HEK293 (cell line): ENCODE results near the gene PRKCD.

Experiments used
- CTCF ChIA-PET: fragments of 350-600 bp; formaldehyde crosslinking; extraction: SDS; loops from one replicate; lab custom pipeline; 2021; ENCODE audit warnings: antibody characterized with exemption; lab: Yijun Ruan, JAX
- POLR2A ChIA-PET: fragments of 300-600 bp; formaldehyde crosslinking; extraction: SDS; loops from one replicate; lab custom pipeline; 2020; ENCODE audit warnings: antibody characterized with exemption, inconsistent platforms; lab: Yijun Ruan, JAX
- H3K27ac ChIP-seq: fragments of 200-500 bp; sonication (Bioruptor generic); 2 replicates; pipeline ENCODE4 v1.5.1; 2014; ENCODE audit warnings: low read depth, low read length, control low read depth, inconsistent platforms; ENCODE audit errors: extremely low read depth
- H3K36me3 ChIP-seq, 2 experiments: fragments of 200-500 bp in 1 of 2; sonication (Bioruptor generic) in 1 of 2; 1 replicate in 1 of 2; 2 replicates in 1 of 2; pipeline ENCODE4 v1.5.1; 2014 to 2017; ENCODE audit warnings: inconsistent platforms in 2 of 2, low read length in 2 of 2; ENCODE audit not compliant: control insufficient read depth in 2 of 2, insufficient read depth in 1 of 2
- H3K4me1 ChIP-seq: fragments of 200-500 bp; sonication (Bioruptor generic); 2 replicates; pipeline ENCODE4 v1.5.1; 2014; ENCODE audit warnings: mild to moderate bottlenecking, low read length, inconsistent platforms; ENCODE audit not compliant: control insufficient read depth, insufficient read depth
- H3K4me3 ChIP-seq: 2 replicates; pipeline ENCODE4 v1.5.1; 2011; ENCODE audit warnings: low read depth, mild to moderate bottlenecking, control low read depth, low read length, moderate library complexity
- H3K9me3 ChIP-seq: fragments of 200-500 bp; sonication (Bioruptor generic); 2 replicates; pipeline ENCODE4 v1.5.1; 2014; ENCODE audit warnings: low read depth, low read length, inconsistent platforms; ENCODE audit not compliant: control insufficient read depth, insufficient read depth
- AEBP2 ChIP-seq: fragments of 450-650 bp; formaldehyde crosslinking; IDR thresholded peaks from 2 replicates; pipeline ENCODE4 v1.5.1; 2016; ENCODE audit warnings: missing biosample characterization, missing genetic modification characterization, borderline replicate concordance
- GLIS1 ChIP-seq: fragments of 450-650 bp; formaldehyde crosslinking; IDR thresholded peaks from 2 replicates; pipeline ENCODE4 v1.5.1; 2016; ENCODE audit warnings: missing biosample characterization, missing genetic modification characterization
- GLIS2 ChIP-seq: fragments of 450-650 bp; formaldehyde crosslinking; IDR thresholded peaks from 2 replicates; pipeline ENCODE4 v1.5.1; 2016; ENCODE audit warnings: missing biosample characterization, missing genetic modification characterization
- HIC1 ChIP-seq: fragments of 450-650 bp; formaldehyde crosslinking; IDR thresholded peaks from 2 replicates; pipeline ENCODE4 v1.5.1; 2016; ENCODE audit warnings: missing biosample characterization, missing genetic modification characterization
- INSM2 ChIP-seq: fragments of 450-650 bp; formaldehyde crosslinking; IDR thresholded peaks from 2 replicates; pipeline ENCODE4 v1.5.1; 2016; ENCODE audit warnings: missing biosample characterization, missing genetic modification characterization
- PBX3 ChIP-seq: sonication (generic); formaldehyde crosslinking; IDR thresholded peaks from 2 replicates; pipeline ENCODE4 v1.8.1; 2022; ENCODE audit warnings: mild to moderate bottlenecking, moderate library complexity, missing genetic modification reagents
- TRIM28 ChIP-seq: IDR thresholded peaks from 2 replicates; pipeline ENCODE4 v1.6.1; 2011; ENCODE audit warnings: low read length, control low read depth, borderline replicate concordance
- YY2 ChIP-seq: fragments of 450-650 bp; formaldehyde crosslinking; IDR thresholded peaks from 2 replicates; pipeline ENCODE4 v1.5.1; 2016; ENCODE audit warnings: missing biosample characterization, missing genetic modification characterization
- ZBTB20 ChIP-seq: fragments of 450-650 bp; formaldehyde crosslinking; IDR thresholded peaks from 2 replicates; pipeline ENCODE4 v1.5.1; 2016; ENCODE audit warnings: missing biosample characterization, missing genetic modification characterization
- ZNF10 ChIP-seq: fragments of 450-650 bp; formaldehyde crosslinking; IDR thresholded peaks from 2 replicates; pipeline ENCODE4 v1.5.1; 2017; ENCODE audit warnings: missing biosample characterization, missing genetic modification characterization
- ZNF112 ChIP-seq: fragments of 450-650 bp; formaldehyde crosslinking; IDR thresholded peaks from 2 replicates; pipeline ENCODE4 v1.5.0; 2017; ENCODE audit warnings: missing biosample characterization, missing genetic modification characterization
- ZNF140 ChIP-seq: fragments of 450-650 bp; formaldehyde crosslinking; IDR thresholded peaks from 2 replicates; pipeline ENCODE4 v1.5.1; 2016; ENCODE audit warnings: missing biosample characterization, missing genetic modification characterization
- ZNF223 ChIP-seq: fragments of 450-650 bp; formaldehyde crosslinking; IDR thresholded peaks from 2 replicates; pipeline ENCODE4 v1.5.1; 2016; ENCODE audit warnings: missing biosample characterization, missing genetic modification characterization
- ZNF266 ChIP-seq: fragments of 450-650 bp; formaldehyde crosslinking; IDR thresholded peaks from 2 replicates; pipeline ENCODE4 v1.5.1; 2016; ENCODE audit warnings: missing biosample characterization, missing genetic modification characterization, low read depth
- ZNF280D ChIP-seq: fragments of 450-650 bp; formaldehyde crosslinking; IDR thresholded peaks from 2 replicates; pipeline ENCODE4 v1.5.1; 2016; ENCODE audit warnings: missing biosample characterization, missing genetic modification characterization
- ZNF311 ChIP-seq: fragments of 450-650 bp; formaldehyde crosslinking; IDR thresholded peaks from 2 replicates; pipeline ENCODE4 v1.5.1; 2017; ENCODE audit warnings: missing biosample characterization, missing genetic modification characterization, borderline replicate concordance
- ZNF391 ChIP-seq: fragments of 450-650 bp; formaldehyde crosslinking; IDR thresholded peaks from 2 replicates; pipeline ENCODE4 v1.5.1; 2016; ENCODE audit warnings: low read depth, missing biosample characterization, missing genetic modification characterization, borderline replicate concordance
- ZNF510 ChIP-seq: fragments of 450-650 bp; formaldehyde crosslinking; IDR thresholded peaks from 2 replicates; pipeline ENCODE4 v1.5.1; 2018; ENCODE audit warnings: mild to moderate bottlenecking, missing genetic modification characterization, missing biosample characterization; ENCODE audit not compliant: insufficient replicate concordance
- ZNF544 ChIP-seq: fragments of 450-650 bp; formaldehyde crosslinking; IDR thresholded peaks from 2 replicates; pipeline ENCODE4 v1.5.0; 2017; ENCODE audit warnings: missing biosample characterization, missing genetic modification characterization
- ZNF776 ChIP-seq: fragments of 450-650 bp; formaldehyde crosslinking; IDR thresholded peaks from 2 replicates; pipeline ENCODE4 v1.5.0; 2017; ENCODE audit warnings: missing biosample characterization, missing genetic modification characterization, borderline replicate concordance
- ZNF785 ChIP-seq: fragments of 450-650 bp; formaldehyde crosslinking; IDR thresholded peaks from 2 replicates; pipeline ENCODE4 v1.5.1; 2016; ENCODE audit warnings: missing biosample characterization, missing genetic modification characterization
- ZNF791 ChIP-seq: fragments of 450-650 bp; formaldehyde crosslinking; IDR thresholded peaks from 2 replicates; pipeline ENCODE4 v1.5.1; 2016; ENCODE audit warnings: missing biosample characterization, missing genetic modification characterization
- ZSCAN4 ChIP-seq: fragments of 450-650 bp; formaldehyde crosslinking; IDR thresholded peaks from 2 replicates; pipeline ENCODE4 v1.5.1; 2017; ENCODE audit warnings: missing biosample characterization, missing genetic modification characterization
- TF ChIP-seq, protein P1 (sequence below): fragments of 450-650 bp; formaldehyde crosslinking; IDR thresholded peaks from 2 replicates; pipeline ENCODE4 v1.5.1; 2016; ENCODE audit warnings: missing biosample characterization, missing genetic modification characterization

Gene PRKCD

GRCh38 chr3:53183514-53183913, 22.5 kb downstream of the PRKCD start:
- POLR2A ChIA-PET = no interaction called here
- CTCF ChIA-PET = no interaction called here
- Histone ChIP-seq H3K27ac (no peak overlapping the region), H3K4me1 (no peaks in the 10 kb centered on the region), H3K4me3 (no peak overlapping the region), H3K36me3 (peaks cover 0 to 83% of the 10 kb centered on the region in 2 experiments; a peak in 1 of 3 replicates), H3K9me3 (no peaks in the 10 kb centered on the region)
- no peak for TF ChIP-seq ZNF140 (tag by site-specific recombination)
- no peak for TF ChIP-seq HIC1
- no peak for TF ChIP-seq TRIM28
- no peak for TF ChIP-seq ZSCAN4 (tag by site-specific recombination)
- no peak for TF ChIP-seq ZNF266 (tag by site-specific recombination)
- no peak for TF ChIP-seq ZNF785 (tag by site-specific recombination)
- TF ChIP-seq INSM2 (tag by site-specific recombination) = no peak
- no peak for TF ChIP-seq ZNF544 (tag by site-specific recombination)
- no peak for TF ChIP-seq ZNF223 (tag by site-specific recombination)
- no peak for TF ChIP-seq GLIS1 (tag by site-specific recombination)
- TF ChIP-seq AEBP2 (tag by site-specific recombination) = no peak
- TF ChIP-seq YY2 (tag by site-specific recombination) = no peak
- TF ChIP-seq ZNF391 = no peak
- TF ChIP-seq ZNF280D (tag by site-specific recombination) = no peak
- TF ChIP-seq ZNF112 (tag by site-specific recombination) = no peak

DNA sequence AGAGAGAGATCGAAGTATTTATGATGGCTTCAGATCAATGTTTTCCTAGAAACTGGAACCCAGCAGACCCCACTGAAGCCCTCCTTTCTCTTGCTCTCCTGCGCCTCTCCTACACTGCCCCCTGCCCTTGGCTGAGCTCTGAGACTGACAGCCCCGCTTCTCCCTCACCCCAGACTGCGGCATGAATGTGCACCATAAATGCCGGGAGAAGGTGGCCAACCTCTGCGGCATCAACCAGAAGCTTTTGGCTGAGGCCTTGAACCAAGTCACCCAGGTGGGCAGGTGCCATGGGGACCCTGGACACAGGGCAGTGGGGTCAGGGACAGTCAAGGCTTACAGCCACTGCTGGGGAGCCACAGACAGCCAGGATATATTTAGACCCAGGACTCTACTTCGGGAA, 23.7 kb downstream of the PRKCD start:
- peaks cover 0 to 83% of the 10 kb centered on the region in 2 experiments; a peak in 1 of 3 replicates for H3K36me3 ChIP-seq
- H3K9me3 ChIP-seq = no peaks in the 10 kb centered on the region
- CTCF ChIA-PET = no interaction called here
- TF ChIP-seq ZNF510 (tag by site-specific recombination) (no peak), ZNF10 (no peak), ZBTB20 (tag by site-specific recombination) (no peak), GLIS2 (tag by site-specific recombination) (no peak), ZNF311 (tag by site-specific recombination) (no peak), ZNF776 (tag by site-specific recombination) (no peak), PBX3 (CRISPR knock-in tag) (no peak), ZNF791 (tag by site-specific recombination) (no peak)
- TF ChIP-seq, protein P1, sequence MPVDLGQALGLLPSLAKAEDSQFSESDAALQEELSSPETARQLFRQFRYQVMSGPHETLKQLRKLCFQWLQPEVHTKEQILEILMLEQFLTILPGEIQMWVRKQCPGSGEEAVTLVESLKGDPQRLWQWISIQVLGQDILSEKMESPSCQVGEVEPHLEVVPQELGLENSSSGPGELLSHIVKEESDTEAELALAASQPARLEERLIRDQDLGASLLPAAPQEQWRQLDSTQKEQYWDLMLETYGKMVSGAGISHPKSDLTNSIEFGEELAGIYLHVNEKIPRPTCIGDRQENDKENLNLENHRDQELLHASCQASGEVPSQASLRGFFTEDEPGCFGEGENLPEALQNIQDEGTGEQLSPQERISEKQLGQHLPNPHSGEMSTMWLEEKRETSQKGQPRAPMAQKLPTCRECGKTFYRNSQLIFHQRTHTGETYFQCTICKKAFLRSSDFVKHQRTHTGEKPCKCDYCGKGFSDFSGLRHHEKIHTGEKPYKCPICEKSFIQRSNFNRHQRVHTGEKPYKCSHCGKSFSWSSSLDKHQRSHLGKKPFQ (tag by site-specific recombination) = no peak

More for the DNA sequence above, 23.7 kb downstream of the PRKCD start:
- no peaks in the 10 kb centered on the region for H3K4me1 ChIP-seq
- H3K27ac ChIP-seq = no peak overlapping the region
- no peak overlapping the region for H3K4me3 ChIP-seq
- POLR2A ChIA-PET = no interaction called here
